Measurements from ENCODE around the gene TMEM107.

The TMEM107 gene

DNA sequence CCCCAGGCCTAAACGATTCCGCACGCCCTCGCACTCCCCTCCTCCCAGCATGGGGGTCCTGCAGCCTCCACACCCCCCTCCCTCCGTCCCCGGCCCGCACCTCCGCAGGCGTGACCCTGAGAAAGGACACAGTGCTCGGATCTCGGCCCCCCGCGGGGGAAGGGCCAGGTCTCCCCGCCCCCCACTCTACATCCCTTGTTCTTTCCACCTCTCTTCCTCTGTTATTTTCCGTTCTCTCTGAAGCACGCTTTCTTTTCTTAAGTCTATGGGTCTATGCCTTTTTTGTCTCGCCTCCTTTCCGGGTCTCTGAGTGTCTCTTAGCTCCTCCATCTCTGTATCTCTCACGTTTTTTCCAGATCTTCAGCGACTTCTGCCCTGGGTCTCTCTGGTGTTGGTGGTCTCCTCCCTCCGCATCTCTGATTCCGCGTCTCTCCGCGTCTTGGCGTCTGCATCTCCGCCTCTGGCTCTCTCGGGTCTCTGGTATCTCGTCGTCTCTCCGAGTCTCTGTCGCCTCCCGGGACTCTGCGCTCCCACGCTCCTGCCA, 50.2 kb downstream of the TMEM107 start (continued):
- TF ChIP-seq, protein P1, sequence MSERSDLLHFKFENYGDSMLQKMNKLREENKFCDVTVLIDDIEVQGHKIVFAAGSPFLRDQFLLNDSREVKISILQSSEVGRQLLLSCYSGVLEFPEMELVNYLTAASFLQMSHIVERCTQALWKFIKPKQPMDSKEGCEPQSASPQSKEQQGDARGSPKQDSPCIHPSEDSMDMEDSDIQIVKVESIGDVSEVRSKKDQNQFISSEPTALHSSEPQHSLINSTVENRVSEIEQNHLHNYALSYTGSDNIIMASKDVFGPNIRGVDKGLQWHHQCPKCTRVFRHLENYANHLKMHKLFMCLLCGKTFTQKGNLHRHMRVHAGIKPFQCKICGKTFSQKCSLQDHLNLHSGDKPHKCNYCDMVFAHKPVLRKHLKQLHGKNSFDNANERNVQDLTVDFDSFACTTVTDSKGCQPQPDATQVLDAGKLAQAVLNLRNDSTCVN (tag by site-specific recombination; optimal IDR thresholded peaks at IDR 0.05): peak; percentile 64
- TF ChIP-seq ZNF24 (tag by site-specific recombination; IDR thresholded peaks at IDR 0.05) (peak; percentile 55), PRDM4 (tag by site-specific recombination; IDR thresholded peaks at IDR 0.05) (0 out of 2 replicates have a peak, but pooled peaks have one; percentile 6), HIC1 (tag by site-specific recombination; IDR thresholded peaks at IDR 0.05) (no peak), ZNF48 (tag by site-specific recombination; IDR thresholded peaks at IDR 0.05) (peak; percentile 98), ZNF571 (tag by site-specific recombination; IDR thresholded peaks at IDR 0.05) (no peak), ZNF660 (tag by site-specific recombination; IDR thresholded peaks at IDR 0.05) (no peak), ZXDB (tag by site-specific recombination; IDR thresholded peaks at IDR 0.05) (peak; percentile 28; the same call in 1 of the 2 replicates), TSHZ1 (tag by site-specific recombination; IDR thresholded peaks at IDR 0.05; ENCODE audit: borderline replicate concordance) (no peak; the same call in 1 of the 2 replicates), ZNF473 (tag by site-specific recombination; IDR thresholded peaks at IDR 0.05) (no peak), ZFHX2 (tag by site-specific recombination; conservative IDR thresholded peaks at IDR 0.05) (peak; percentile 87), PRDM1 (tag by site-specific recombination; IDR thresholded peaks at IDR 0.05) (no peak; the same call in 1 of the 2 replicates), ZNF776 (tag by site-specific recombination; IDR thresholded peaks at IDR 0.05; ENCODE audit: borderline replicate concordance) (no peak), ZNF280D (tag by site-specific recombination; IDR thresholded peaks at IDR 0.05) (no peak), FEZF1 (tag by site-specific recombination; IDR thresholded peaks at IDR 0.05) (no peak), ZNF791 (tag by site-specific recombination; IDR thresholded peaks at IDR 0.05) (no peak), IKZF3 (tag by site-specific recombination; IDR thresholded peaks at IDR 0.05) (no peak; the same call in 1 of the 2 replicates), ZNF366 (tag by site-specific recombination; conservative IDR thresholded peaks at IDR 0.05) (peak; percentile 98), ZNF843 (tag by site-specific recombination; IDR thresholded peaks at IDR 0.05) (0 out of 2 replicates have a peak, but pooled peaks have one; percentile 6), ZNF2 (tag by site-specific recombination; IDR thresholded peaks at IDR 0.05) (peak; percentile 72; the same call in 1 of the 2 replicates), KLF9 (tag by site-specific recombination; IDR thresholded peaks at IDR 0.05; ENCODE audit: low read depth) (no peak), ZNF670 (tag by site-specific recombination; IDR thresholded peaks at IDR 0.05; ENCODE audit: low read depth) (no peak)
- TF ChIP-seq, protein P2, sequence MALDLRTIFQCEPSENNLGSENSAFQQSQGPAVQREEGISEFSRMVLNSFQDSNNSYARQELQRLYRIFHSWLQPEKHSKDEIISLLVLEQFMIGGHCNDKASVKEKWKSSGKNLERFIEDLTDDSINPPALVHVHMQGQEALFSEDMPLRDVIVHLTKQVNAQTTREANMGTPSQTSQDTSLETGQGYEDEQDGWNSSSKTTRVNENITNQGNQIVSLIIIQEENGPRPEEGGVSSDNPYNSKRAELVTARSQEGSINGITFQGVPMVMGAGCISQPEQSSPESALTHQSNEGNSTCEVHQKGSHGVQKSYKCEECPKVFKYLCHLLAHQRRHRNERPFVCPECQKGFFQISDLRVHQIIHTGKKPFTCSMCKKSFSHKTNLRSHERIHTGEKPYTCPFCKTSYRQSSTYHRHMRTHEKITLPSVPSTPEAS (tag by site-specific recombination; IDR thresholded peaks at IDR 0.05): no peak
- TF ChIP-seq, protein P3, sequence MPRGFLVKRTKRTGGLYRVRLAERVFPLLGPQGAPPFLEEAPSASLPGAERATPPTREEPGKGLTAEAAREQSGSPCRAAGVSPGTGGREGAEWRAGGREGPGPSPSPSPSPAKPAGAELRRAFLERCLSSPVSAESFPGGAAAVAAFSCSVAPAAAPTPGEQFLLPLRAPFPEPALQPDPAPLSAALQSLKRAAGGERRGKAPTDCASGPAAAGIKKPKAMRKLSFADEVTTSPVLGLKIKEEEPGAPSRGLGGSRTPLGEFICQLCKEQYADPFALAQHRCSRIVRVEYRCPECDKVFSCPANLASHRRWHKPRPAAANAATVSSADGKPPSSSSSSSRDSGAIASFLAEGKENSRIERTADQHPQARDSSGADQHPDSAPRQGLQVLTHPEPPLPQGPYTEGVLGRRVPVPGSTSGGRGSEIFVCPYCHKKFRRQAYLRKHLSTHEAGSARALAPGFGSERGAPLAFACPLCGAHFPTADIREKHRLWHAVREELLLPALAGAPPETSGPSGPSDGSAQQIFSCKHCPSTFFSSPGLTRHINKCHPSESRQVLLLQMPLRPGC (tag by site-specific recombination; IDR thresholded peaks at IDR 0.05): no peak
